ENCODE measurements around the gene MYH7B. TPM values are rescaled to one million over a fixed set of nuclear protein-coding genes. Genes with fewer than 3 reads are reported as not detected.

MYH7B gene
- total RNA-seq, 1 experiment from 2014 or later, result 0.07 TPM

GRCh38 chr20:34985461-34986310 lies 30.0 kb downstream of the MYH7B start:
- ChIA-PET POLR2A (no interaction called here), CTCF (interaction anchor here (0.7 to 2.2 kb wide), 2 partner anchors 110 to 111 kb away, joined by 3 to 6 read pairs; no protein-coding TSS in a partner anchor)
- BruUV-seq (replicated peaks), result no TSS peak
- Mint-ChIP-seq H3K27me3 (ENCODE audit: insufficient read depth, unreplicated experiment) (peaks cover 8% of the 10 kb centered on the region), H3K4me1 (ENCODE audit: insufficient read depth, unreplicated experiment) (peaks cover 6% of the 10 kb centered on the region), H3K9me3 (ENCODE audit: unreplicated experiment) (no peaks in the 10 kb centered on the region), H3K27ac (ENCODE audit: low read depth, unreplicated experiment) (no peak overlapping the region), H3K36me3 (ENCODE audit: insufficient read depth, unreplicated experiment) (peaks cover 17% of the 10 kb centered on the region), H3K4me3 (ENCODE audit: unreplicated experiment) (no peak overlapping the region)
- DNase-seq (ENCODE audit: unreplicated experiment), result no peak
- TF ChIP-seq, protein P1, sequence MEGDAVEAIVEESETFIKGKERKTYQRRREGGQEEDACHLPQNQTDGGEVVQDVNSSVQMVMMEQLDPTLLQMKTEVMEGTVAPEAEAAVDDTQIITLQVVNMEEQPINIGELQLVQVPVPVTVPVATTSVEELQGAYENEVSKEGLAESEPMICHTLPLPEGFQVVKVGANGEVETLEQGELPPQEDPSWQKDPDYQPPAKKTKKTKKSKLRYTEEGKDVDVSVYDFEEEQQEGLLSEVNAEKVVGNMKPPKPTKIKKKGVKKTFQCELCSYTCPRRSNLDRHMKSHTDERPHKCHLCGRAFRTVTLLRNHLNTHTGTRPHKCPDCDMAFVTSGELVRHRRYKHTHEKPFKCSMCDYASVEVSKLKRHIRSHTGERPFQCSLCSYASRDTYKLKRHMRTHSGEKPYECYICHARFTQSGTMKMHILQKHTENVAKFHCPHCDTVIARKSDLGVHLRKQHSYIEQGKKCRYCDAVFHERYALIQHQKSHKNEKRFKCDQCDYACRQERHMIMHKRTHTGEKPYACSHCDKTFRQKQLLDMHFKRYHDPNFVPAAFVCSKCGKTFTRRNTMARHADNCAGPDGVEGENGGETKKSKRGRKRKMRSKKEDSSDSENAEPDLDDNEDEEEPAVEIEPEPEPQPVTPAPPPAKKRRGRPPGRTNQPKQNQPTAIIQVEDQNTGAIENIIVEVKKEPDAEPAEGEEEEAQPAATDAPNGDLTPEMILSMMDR (IDR thresholded peaks at IDR 0.05; ENCODE audit: unreplicated experiment), result no peak
- intact Hi-C loops (cut with micrococcal nuclease), result no loop called here

DNA sequence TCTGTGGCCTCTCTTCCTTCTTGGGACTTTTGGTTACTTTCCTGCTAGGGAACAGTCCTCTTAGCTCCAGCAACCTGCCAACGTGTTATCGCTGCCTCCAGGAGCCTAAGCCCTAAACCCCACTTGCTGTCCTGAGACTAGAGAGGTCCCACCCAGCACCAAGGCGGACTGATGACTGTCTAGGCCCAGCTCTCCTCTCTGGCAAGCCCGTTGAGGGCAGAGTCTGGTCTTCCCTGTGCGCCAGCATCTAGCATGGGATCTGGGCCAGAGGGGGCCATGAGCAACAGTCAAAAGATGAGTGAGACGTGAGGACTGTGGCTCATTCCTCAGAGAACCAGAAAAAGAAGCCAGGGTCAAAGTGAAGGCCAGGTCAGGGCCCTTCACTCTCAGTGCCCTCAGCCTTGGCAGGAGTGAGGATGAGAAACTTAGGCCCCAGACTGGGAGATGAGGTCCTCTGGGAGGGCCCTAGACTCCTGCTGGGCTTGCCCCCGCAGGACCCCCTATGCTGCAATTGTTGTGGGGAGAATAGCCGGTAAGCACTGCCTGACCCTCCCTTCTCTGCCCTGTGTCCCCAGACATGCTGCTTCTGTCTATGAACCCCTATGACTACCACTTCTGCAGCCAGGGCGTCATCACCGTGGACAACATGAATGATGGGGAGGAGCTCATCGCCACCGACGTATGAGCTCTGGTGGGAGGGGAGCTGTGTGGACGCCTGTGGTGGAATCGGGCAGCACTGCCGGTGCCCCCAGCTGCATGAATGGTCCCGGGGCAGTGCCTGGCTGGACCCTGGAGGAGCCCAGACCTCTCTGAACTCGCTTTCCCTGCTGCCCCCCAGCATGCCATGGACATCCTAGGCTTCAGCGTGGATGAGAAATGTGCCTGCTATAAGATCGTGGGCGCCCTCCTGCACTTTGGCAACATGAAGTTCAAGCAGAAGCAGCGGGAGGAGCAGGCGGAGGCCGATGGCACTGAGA lies 30.9 kb downstream of the MYH7B start:
- H3K27ac Mint-ChIP-seq (ENCODE audit: low read depth, unreplicated experiment), result no peak overlapping the region
- CTCF ChIA-PET, result interaction anchor here (2.2 kb wide), 1 partner anchor 112 kb away, joined by 6 read pairs; no protein-coding TSS in a partner anchor
- POLR2A ChIA-PET, result interaction anchor here (1.0 to 1.1 kb wide), 2 partner anchors 11 kb away, joined by 4 read pairs; no protein-coding TSS in a partner anchor
- no peaks in the 10 kb centered on the region for H3K9me3 Mint-ChIP-seq (ENCODE audit: unreplicated experiment)
- H3K27me3 Mint-ChIP-seq (ENCODE audit: insufficient read depth, unreplicated experiment), result peaks cover 8% of the 10 kb centered on the region
- no TSS peak for BruUV-seq (replicated peaks)
- peaks cover 6% of the 10 kb centered on the region for H3K4me1 Mint-ChIP-seq (ENCODE audit: insufficient read depth, unreplicated experiment)
- no peak overlapping the region for H3K4me3 Mint-ChIP-seq (ENCODE audit: unreplicated experiment)
- TF ChIP-seq, protein P1 (IDR thresholded peaks at IDR 0.05; ENCODE audit: unreplicated experiment), result no peak
- DNase-seq (ENCODE audit: unreplicated experiment), result no peak
- peaks cover 12% of the 10 kb centered on the region for H3K36me3 Mint-ChIP-seq (ENCODE audit: insufficient read depth, unreplicated experiment)
- intact Hi-C loops (cut with micrococcal nuclease), result no loop called here

- no TSS peak for BruUV-seq (replicated peaks)
- no peaks in the 10 kb centered on the region for H3K9me3 Mint-ChIP-seq (ENCODE audit: unreplicated experiment)
- intact Hi-C loops (cut with micrococcal nuclease), result no loop called here
- TF ChIP-seq, protein P1 (IDR thresholded peaks at IDR 0.05; ENCODE audit: unreplicated experiment), result no peak
- no peak overlapping the region for H3K27ac Mint-ChIP-seq (ENCODE audit: low read depth, unreplicated experiment)
- H3K4me3 Mint-ChIP-seq (ENCODE audit: unreplicated experiment), result no peak overlapping the region
- CTCF ChIA-PET, result interaction anchor here (0.6 to 2.2 kb wide), 3 partner anchors 21 to 115 kb away, joined by 3 to 6 read pairs (median 3); partner anchors contain the start of gene GGT7
- peaks cover 14% of the 10 kb centered on the region for H3K36me3 Mint-ChIP-seq (ENCODE audit: insufficient read depth, unreplicated experiment)
- no peak for DNase-seq (ENCODE audit: unreplicated experiment)
- peaks cover 6% of the 10 kb centered on the region for H3K4me1 Mint-ChIP-seq (ENCODE audit: insufficient read depth, unreplicated experiment)
- H3K27me3 Mint-ChIP-seq (ENCODE audit: insufficient read depth, unreplicated experiment), result peaks cover 8% of the 10 kb centered on the region
- POLR2A ChIA-PET, result interaction anchor here (1.0 to 1.1 kb wide), 2 partner anchors 10 to 12 kb away, joined by 4 read pairs; no protein-coding TSS in a partner anchor
These were observed 31.9 kb downstream of the MYH7B start for GRCh38 chr20:34987288-34988190.
